Measurements from ENCODE around the gene DCLK3.

Gene DCLK3

GRCh38 chr3:36666166-36666565, 98.2 kb downstream of the DCLK3 start:
- DNase-seq, result no peak

- DNase-seq, result no peak
These were observed 100.6 kb downstream of the DCLK3 start for GRCh38 chr3:36663666-36664291.

- no peak for DNase-seq
These were observed 101.7 kb downstream of the DCLK3 start for GRCh38 chr3:36662626-36663025.

Measured in stimulated activated CD8-positive, alpha-beta memory T cell treated with anti-CD3 and anti-CD28 coated beads, Interleukin-4, amount 100 ng/mL, for 48 hours (primary cell).